Endothelial cell of umbilical vein (primary cell): ENCODE data around the gene OPRL1. TPM values are rescaled to one million over a fixed set of nuclear protein-coding genes. Genes with fewer than 3 reads are reported as not detected.

ENCODE experiments used
- BruUV-seq: library from RNA; stranded (reverse); fragments of 400-500 nt; replicated peaks from 2 replicates; lab custom pipeline; 2021; lab: Mats Ljungman, UMichigan
- CTCF ChIA-PET: fragments of 300-600, 350-600 bp; sonication (Branson Sonifier 250); formaldehyde crosslinking; loops from one replicate; lab custom pipeline; 2021; ENCODE audit warnings: antibody characterized with exemption, inconsistent platforms; lab: Charles Lee
- POLR2A ChIA-PET: fragments of 300-600, 350-600 bp; sonication (Branson Sonifier 250); formaldehyde crosslinking; loops from one replicate; lab custom pipeline; 2021; ENCODE audit warnings: antibody characterized with exemption, inconsistent platforms; lab: Charles Lee
- DNase-seq: peaks from one replicate; pipeline ENCODE4 v3.0.0-alpha.2; 2011; ENCODE audit warnings: low read depth, low spot score
- FAIRE-seq: peaks from 2 replicates; lab custom pipeline; 2011; peaks lifted over from hg19 to GRCh38; lab: Jason Lieb, UNC
- H2AFZ ChIP-seq: 2 replicates; pipeline ENCODE4 v1.6.0; 2012; ENCODE audit warnings: low read depth, low read length, control low read depth, inconsistent platforms
- H3K27ac ChIP-seq: 2 replicates; pipeline ENCODE4 v1.5.1; 2011; ENCODE audit warnings: low read depth, mild to moderate bottlenecking, control low read depth, low read length, moderate library complexity; ENCODE audit not compliant: insufficient read depth
- H3K27me3 ChIP-seq, 2 experiments: 2 replicates each; pipeline versions ENCODE4 v1.6.0 to v1.6.1; 2011; ENCODE audit warnings: low read length in 2 of 2, mixed read lengths in 1 of 2; ENCODE audit not compliant: control insufficient read depth in 2 of 2, insufficient read depth in 2 of 2
- H3K36me3 ChIP-seq, 2 experiments: 2 replicates in 1 of 2; 3 replicates in 1 of 2; pipeline ENCODE4 v1.5.1; 2011; ENCODE audit warnings: low read length in 2 of 2, mild to moderate bottlenecking in 1 of 2, moderate library complexity in 1 of 2; ENCODE audit not compliant: control insufficient read depth in 2 of 2, insufficient read depth in 2 of 2; ENCODE audit errors: extremely low read depth in 1 of 2
- H3K4me1 ChIP-seq: 3 replicates; pipeline ENCODE4 v1.5.1; 2011; ENCODE audit warnings: mild to moderate bottlenecking, low read length; ENCODE audit not compliant: control insufficient read depth, insufficient read depth; ENCODE audit errors: extremely low read depth
- H3K4me2 ChIP-seq: 2 replicates; pipeline ENCODE4 v1.6.1; 2011; ENCODE audit warnings: low read length, control low read depth, mixed read lengths; ENCODE audit not compliant: insufficient read depth
- H3K4me3 ChIP-seq, 3 experiments: fragments of 200-600 bp in 1 of 3; sonication (generic), shearing (Covaris generic) in 1 of 3; replicated peaks in 1 of 3; 2 replicates each; pipeline ENCODE4 v1.5.1; 2011 to 2016; ENCODE audit warnings: control low read depth in 3 of 3, low read length in 3 of 3, mild to moderate bottlenecking in 2 of 3, inconsistent platforms in 1 of 3, low read depth in 1 of 3, moderate library complexity in 1 of 3; ENCODE audit not compliant: insufficient read depth in 1 of 3
- H3K79me2 ChIP-seq: 2 replicates; pipeline ENCODE4 v1.6.0; 2012; ENCODE audit warnings: low read length, inconsistent platforms; ENCODE audit not compliant: control insufficient read depth, insufficient read depth
- H3K9ac ChIP-seq: replicated peaks from 2 replicates; pipeline ENCODE3; 2011; ENCODE audit warnings: low read length, control low read depth; ENCODE audit not compliant: insufficient read depth; ENCODE audit errors: extremely low read depth
- H3K9me1 ChIP-seq: replicated peaks from 3 replicates; pipeline ENCODE4 v1.6.0; 2011; ENCODE audit warnings: mild to moderate bottlenecking, low read length; ENCODE audit not compliant: control insufficient read depth, insufficient read depth; ENCODE audit errors: extremely low read depth
- H3K9me3 ChIP-seq: replicated peaks from 2 replicates; pipeline ENCODE4 v1.5.1; 2012; ENCODE audit warnings: low read length, inconsistent platforms; ENCODE audit not compliant: control insufficient read depth, insufficient read depth
- H4K20me1 ChIP-seq: replicated peaks from 2 replicates; pipeline ENCODE3; 2011; ENCODE audit warnings: mild to moderate bottlenecking, low read length; ENCODE audit not compliant: control insufficient read depth, insufficient read depth; ENCODE audit errors: extremely low read depth
- EZH2 ChIP-seq: IDR thresholded peaks from 2 replicates; pipeline ENCODE4 v1.6.1; 2012; ENCODE audit warnings: borderline replicate concordance, low read depth, mild to moderate bottlenecking, moderate library complexity, low read length, inconsistent platforms; ENCODE audit not compliant: severe bottlenecking
- FOS ChIP-seq: IDR thresholded peaks from 2 replicates; pipeline ENCODE4 v1.6.1; 2011; ENCODE audit warnings: mild to moderate bottlenecking, low read length, moderate library complexity, borderline replicate concordance; ENCODE audit not compliant: insufficient read depth
- GATA2 ChIP-seq: IDR thresholded peaks from 2 replicates; pipeline ENCODE4 v1.7.0; 2011; ENCODE audit warnings: low read depth, mild to moderate bottlenecking, moderate library complexity, mixed read lengths, low read length; ENCODE audit not compliant: insufficient read length, insufficient read depth
- JUN ChIP-seq: IDR thresholded peaks from 2 replicates; pipeline ENCODE4 v1.6.1; 2011; ENCODE audit warnings: borderline replicate concordance, low read depth; ENCODE audit not compliant: insufficient read length, insufficient read depth
- MYC ChIP-seq: IDR thresholded peaks from one replicate; pipeline ENCODE4 v1.6.1; 2011; ENCODE audit warnings: mild to moderate bottlenecking, low read depth, low read length
- POLR2A ChIP-seq: IDR thresholded peaks from 2 replicates; pipeline ENCODE4 v1.6.1; 2012; ENCODE audit warnings: low read depth, mild to moderate bottlenecking, control low read depth, low read length
- POLR2AphosphoS5 ChIP-seq: IDR thresholded peaks from 2 replicates; pipeline ENCODE4 v1.6.1; 2012; ENCODE audit warnings: low read depth, mild to moderate bottlenecking, control low read depth, low read length, moderate library complexity; ENCODE audit not compliant: insufficient read depth
- dilution Hi-C: fragments of 300-500 bp; cut with MboI; formaldehyde crosslinking; loops from one replicate; pipeline ENCODE4 v1.15.0; 2019; ENCODE audit warnings: low sequenced_read_pairs; ENCODE audit not compliant: extremely low pct_ligation_motif_present
- intact Hi-C: fragments of 100-400 bp; cut with micrococcal nuclease; formaldehyde crosslinking; loops from one replicate; pipeline ENCODE4 v1.10.0; 2022
- polyA plus RNA-seq, 4 experiments: library from polyadenylated mRNA; depleted of rRNA in 3 of 4; stranded (reverse) in 3 of 4; unstranded in 1 of 4; fragments of >200 nt; gene quantifications; 2 replicates each; pipeline versions ENCODE4 v1.2.1 to v1.2.3, GENCODE V29; 2011 to 2012; ENCODE audit warnings: missing spikeins in 1 of 4
- total RNA-seq: library from RNA; stranded (reverse); gene quantifications from 2 replicates; pipeline ENCODE4 v1.2.3, GENCODE V29; 2021
- TF ChIP-seq, protein P1 (sequence below), 2 donors: IDR thresholded peaks; 1 replicate in 1 of 2; 2 replicates in 1 of 2; pipeline ENCODE4 v1.5.1; 2011; ENCODE audit warnings: low read length in 2 of 2, mild to moderate bottlenecking in 2 of 2, moderate library complexity in 2 of 2, control low read depth in 1 of 2, inconsistent platforms in 1 of 2, low read depth in 1 of 2; ENCODE audit not compliant: insufficient read depth in 1 of 2; ENCODE audit errors: extremely low read depth in 1 of 2
- TF ChIP-seq, protein P2 (sequence below): IDR thresholded peaks from 2 replicates; pipeline ENCODE4 v1.6.1; 2011; ENCODE audit not compliant: insufficient read depth, insufficient read length

Gene OPRL1
- total and polyA plus RNA-seq, 2 donors (not counting 3 experiments of a cell fraction or from before 2014, with no cell fraction given), result 1.9 to 2.0 TPM

DNA sequence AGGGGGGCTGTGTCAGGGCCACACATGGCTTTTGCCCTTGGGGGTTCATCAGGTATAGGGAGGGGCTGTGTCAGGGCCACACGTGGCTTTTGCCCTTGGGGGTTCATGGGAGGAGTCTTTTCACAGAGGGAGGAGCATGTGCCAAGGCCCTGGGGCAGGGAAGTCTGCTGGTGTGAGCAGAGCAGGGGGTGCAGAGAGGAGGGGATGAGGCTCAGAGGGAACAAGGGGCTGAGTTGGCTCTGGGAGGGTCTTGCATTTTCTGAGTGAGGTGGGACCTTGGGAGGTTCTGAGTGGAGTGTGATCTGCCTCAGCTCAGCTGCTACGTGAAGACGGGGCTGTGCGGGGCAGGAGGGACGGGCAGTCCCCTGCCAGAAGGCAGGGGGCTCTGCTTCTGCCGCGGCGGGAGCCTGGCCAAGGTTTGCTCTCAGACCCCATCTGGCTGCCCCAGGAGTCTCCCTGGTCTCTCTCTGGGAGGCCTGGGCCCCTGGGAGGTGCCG is 24.4 kb upstream of the OPRL1 start:
- intact Hi-C loops, result loop anchor here (2.0 to 10.0 kb wide), 2 partner anchors 83 to 161 kb away; partner anchors contain the start of gene DNAJC5
- no peak overlapping the region for H3K4me3 ChIP-seq
- H3K36me3 ChIP-seq, result no peaks in the 10 kb centered on the region
- dilution Hi-C loops, result no loop called here
- peak overlapping the region; percentile 83 for H3K27ac ChIP-seq
- DNase-seq (no peak), FAIRE-seq (no peak)
- BruUV-seq, result no TSS peak
- no peaks in the 10 kb centered on the region for H3K27me3 ChIP-seq
- no peaks in the 10 kb centered on the region for H3K79me2 ChIP-seq
- POLR2A ChIA-PET, result no interaction called here
- no peak overlapping the region for H2AFZ ChIP-seq
- H3K4me1 ChIP-seq, result peaks cover 66% of the 10 kb centered on the region
- peak overlapping the region; percentile 12 for H3K9ac ChIP-seq
- H3K9me1 ChIP-seq, result no peaks in the 10 kb centered on the region
- H4K20me1 ChIP-seq, result no peaks in the 10 kb centered on the region
- CTCF ChIA-PET, result interaction anchor here (1.4 to 15.2 kb wide), 3 partner anchors 11 to 75 kb away, joined by 3 to 412 read pairs (median 18); partner anchors contain the start of genes C20orf204, PRPF6 and SAMD10
- no peaks in the 10 kb centered on the region for H3K9me3 ChIP-seq
- TF ChIP-seq JUN, result no peak
- TF ChIP-seq, protein P1, sequence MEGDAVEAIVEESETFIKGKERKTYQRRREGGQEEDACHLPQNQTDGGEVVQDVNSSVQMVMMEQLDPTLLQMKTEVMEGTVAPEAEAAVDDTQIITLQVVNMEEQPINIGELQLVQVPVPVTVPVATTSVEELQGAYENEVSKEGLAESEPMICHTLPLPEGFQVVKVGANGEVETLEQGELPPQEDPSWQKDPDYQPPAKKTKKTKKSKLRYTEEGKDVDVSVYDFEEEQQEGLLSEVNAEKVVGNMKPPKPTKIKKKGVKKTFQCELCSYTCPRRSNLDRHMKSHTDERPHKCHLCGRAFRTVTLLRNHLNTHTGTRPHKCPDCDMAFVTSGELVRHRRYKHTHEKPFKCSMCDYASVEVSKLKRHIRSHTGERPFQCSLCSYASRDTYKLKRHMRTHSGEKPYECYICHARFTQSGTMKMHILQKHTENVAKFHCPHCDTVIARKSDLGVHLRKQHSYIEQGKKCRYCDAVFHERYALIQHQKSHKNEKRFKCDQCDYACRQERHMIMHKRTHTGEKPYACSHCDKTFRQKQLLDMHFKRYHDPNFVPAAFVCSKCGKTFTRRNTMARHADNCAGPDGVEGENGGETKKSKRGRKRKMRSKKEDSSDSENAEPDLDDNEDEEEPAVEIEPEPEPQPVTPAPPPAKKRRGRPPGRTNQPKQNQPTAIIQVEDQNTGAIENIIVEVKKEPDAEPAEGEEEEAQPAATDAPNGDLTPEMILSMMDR (IDR thresholded peaks at IDR 0.05; ENCODE audit: extremely low read depth in 1 of 2, insufficient read depth in 1 of 2, low read depth in 1 of 2, low read length in 2 of 2), result no peak
- no peak for TF ChIP-seq POLR2AphosphoS5
- TF ChIP-seq, protein P2, sequence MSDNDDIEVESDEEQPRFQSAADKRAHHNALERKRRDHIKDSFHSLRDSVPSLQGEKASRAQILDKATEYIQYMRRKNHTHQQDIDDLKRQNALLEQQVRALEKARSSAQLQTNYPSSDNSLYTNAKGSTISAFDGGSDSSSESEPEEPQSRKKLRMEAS, result no peak
- TF ChIP-seq EZH2, result no peak
- no peak for TF ChIP-seq POLR2A
- TF ChIP-seq MYC, result no peak
- no peak for TF ChIP-seq GATA2
- no peak for TF ChIP-seq FOS
- H3K4me2 ChIP-seq, result no peak overlapping the region
